AG04449 (cell line): ENCODE results near the gene CSF2RB.

ENCODE experiments used
- CTCF ChIA-PET: fragments of 350-600 bp; formaldehyde crosslinking; extraction: SDS; loops from one replicate; lab custom pipeline; 2021; ENCODE audit warnings: antibody characterized with exemption; lab: Yijun Ruan, JAX
- POLR2A ChIA-PET: fragments of 400-600, 350-600 bp; formaldehyde crosslinking; extraction: SDS; loops from one replicate; lab custom pipeline; 2020; ENCODE audit warnings: antibody characterized with exemption, inconsistent platforms; lab: Yijun Ruan, JAX
- DNase-seq: peaks from one replicate; pipeline ENCODE4 v3.0.0-alpha.2; 2010; ENCODE audit warnings: low read depth, low spot score
- H3K4me3 ChIP-seq: 2 replicates; pipeline ENCODE4 v1.5.1; 2011; ENCODE audit warnings: low read depth, mild to moderate bottlenecking, control low read depth, low read length
- CTCF ChIP-seq: IDR thresholded peaks from one replicate; pipeline ENCODE4 v1.5.1; 2011; ENCODE audit warnings: mild to moderate bottlenecking, moderate library complexity, low read length, control low read depth, inconsistent platforms; ENCODE audit not compliant: insufficient read depth; ENCODE audit errors: missing control alignments

Gene CSF2RB

GRCh38 chr22:36958366-36958765, 44.9 kb downstream of the CSF2RB start:
- TF ChIP-seq CTCF = no peak
- no peak for DNase-seq
- POLR2A ChIA-PET = no interaction called here
- H3K4me3 ChIP-seq = no peak overlapping the region
- CTCF ChIA-PET = no interaction called here

GRCh38 chr22:36961626-36962025, 48.2 kb downstream of the CSF2RB start:
- no peak overlapping the region for H3K4me3 ChIP-seq
- ChIA-PET POLR2A (no interaction called here), CTCF (interaction anchor here (0.9 to 2.5 kb wide), 3 partner anchors 9 to 106 kb away, joined by 4 to 10 read pairs (median 9); no protein-coding TSS in a partner anchor)
- DNase-seq = no peak
- no peak for TF ChIP-seq CTCF

GRCh38 chr22:36963302-36963701, 49.9 kb downstream of the CSF2RB start:
- POLR2A ChIA-PET = no interaction called here
- CTCF ChIA-PET = interaction anchor here (8.0 kb wide), 1 partner anchor 14 kb away, joined by 72 read pairs; no protein-coding TSS in a partner anchor
- H3K4me3 ChIP-seq = no peak overlapping the region
- DNase-seq = no peak
- no peak for TF ChIP-seq CTCF

- POLR2A ChIA-PET = no interaction called here
- no peak for DNase-seq
- CTCF ChIA-PET = interaction anchor here (2.6 to 8.0 kb wide), 2 partner anchors 13 to 108 kb away, joined by 6 to 72 read pairs; no protein-coding TSS in a partner anchor
- no peak overlapping the region for H3K4me3 ChIP-seq
- TF ChIP-seq CTCF = no peak
Measured at GRCh38 chr22:36964106-36964505, 50.7 kb downstream of the CSF2RB start.

GRCh38 chr22:36965696-36966095, 52.3 kb downstream of the CSF2RB start:
- no peak overlapping the region for H3K4me3 ChIP-seq
- TF ChIP-seq CTCF = no peak
- ChIA-PET POLR2A (no interaction called here), CTCF (interaction anchor here (2.6 to 8.0 kb wide), 2 partner anchors 12 to 109 kb away, joined by 6 to 72 read pairs; no protein-coding TSS in a partner anchor)
- DNase-seq = no peak

GRCh38 chr22:36966851-36967540, 53.6 kb downstream of the CSF2RB start:
- no peak for DNase-seq
- no peak for TF ChIP-seq CTCF
- CTCF ChIA-PET = interaction anchor here (1.4 to 8.0 kb wide), 2 partner anchors 10 to 111 kb away, joined by 3 to 72 read pairs; no protein-coding TSS in a partner anchor
- H3K4me3 ChIP-seq = no peak overlapping the region
- POLR2A ChIA-PET = no interaction called here
